ENCODE results near the gene HEXB.

HEXB gene

DNA sequence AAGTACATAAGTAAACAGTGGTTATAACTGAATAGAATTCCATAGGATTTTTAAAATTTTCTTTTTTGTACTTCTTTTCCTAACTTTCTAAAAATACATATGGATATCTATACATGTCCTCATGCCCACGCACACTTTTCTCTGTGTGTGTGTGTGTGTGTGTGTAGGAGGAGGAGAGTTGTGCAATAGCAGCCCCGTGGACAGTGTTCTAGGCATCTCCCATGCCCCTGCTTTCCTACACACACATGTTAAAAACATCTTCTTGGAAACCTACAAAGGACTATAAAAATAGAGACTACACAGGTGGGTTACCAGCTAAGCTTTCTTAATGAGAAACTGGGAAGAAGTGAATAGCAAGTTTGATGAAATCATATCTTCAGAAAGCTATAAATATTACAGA, 19.8 kb upstream of the HEXB start:
- TF ChIP-seq, protein P1, sequence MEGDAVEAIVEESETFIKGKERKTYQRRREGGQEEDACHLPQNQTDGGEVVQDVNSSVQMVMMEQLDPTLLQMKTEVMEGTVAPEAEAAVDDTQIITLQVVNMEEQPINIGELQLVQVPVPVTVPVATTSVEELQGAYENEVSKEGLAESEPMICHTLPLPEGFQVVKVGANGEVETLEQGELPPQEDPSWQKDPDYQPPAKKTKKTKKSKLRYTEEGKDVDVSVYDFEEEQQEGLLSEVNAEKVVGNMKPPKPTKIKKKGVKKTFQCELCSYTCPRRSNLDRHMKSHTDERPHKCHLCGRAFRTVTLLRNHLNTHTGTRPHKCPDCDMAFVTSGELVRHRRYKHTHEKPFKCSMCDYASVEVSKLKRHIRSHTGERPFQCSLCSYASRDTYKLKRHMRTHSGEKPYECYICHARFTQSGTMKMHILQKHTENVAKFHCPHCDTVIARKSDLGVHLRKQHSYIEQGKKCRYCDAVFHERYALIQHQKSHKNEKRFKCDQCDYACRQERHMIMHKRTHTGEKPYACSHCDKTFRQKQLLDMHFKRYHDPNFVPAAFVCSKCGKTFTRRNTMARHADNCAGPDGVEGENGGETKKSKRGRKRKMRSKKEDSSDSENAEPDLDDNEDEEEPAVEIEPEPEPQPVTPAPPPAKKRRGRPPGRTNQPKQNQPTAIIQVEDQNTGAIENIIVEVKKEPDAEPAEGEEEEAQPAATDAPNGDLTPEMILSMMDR (IDR thresholded peaks at IDR 0.05; ENCODE audit: extremely low read depth, insufficient read depth, missing control alignments) = no peak
- in situ Hi-C loops (cut with MboI; ENCODE audit: low pct_unique_long_range_greater_than_20kb, low sequenced_read_pairs, unreplicated experiment) = loop anchor here (10.0 to 25.0 kb wide), 2 partner anchors 250 to 1078 kb away; no protein-coding TSS in a partner anchor
- DNase-seq (ENCODE audit: low spot score) = no peak

DNA sequence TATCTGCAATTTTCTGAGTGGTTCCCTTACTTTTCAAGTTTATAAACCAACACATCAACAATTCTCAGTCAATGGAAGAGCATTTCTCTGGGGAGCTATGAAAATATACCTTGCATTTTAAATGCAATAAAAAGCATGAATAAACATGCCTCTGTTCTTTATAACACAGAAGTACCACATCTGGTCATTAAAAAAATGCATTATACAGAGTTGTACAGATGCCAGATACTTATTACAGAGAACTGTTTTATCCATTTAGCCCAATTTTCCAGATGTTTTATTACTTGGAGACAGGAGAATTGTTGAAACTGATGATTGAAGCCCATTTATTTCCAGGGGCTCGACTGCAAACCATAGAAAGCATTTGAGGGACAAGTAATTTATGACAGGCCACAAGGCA, 19.2 kb upstream of the HEXB start:
- in situ Hi-C loops (cut with MboI; ENCODE audit: low pct_unique_long_range_greater_than_20kb, low sequenced_read_pairs, unreplicated experiment) = loop anchor here (10.0 to 25.0 kb wide), 2 partner anchors 249 to 1079 kb away; no protein-coding TSS in a partner anchor
- TF ChIP-seq, protein P1 (IDR thresholded peaks at IDR 0.05; ENCODE audit: extremely low read depth, insufficient read depth, missing control alignments) = no peak
- no peak for DNase-seq (ENCODE audit: low spot score)

DNA sequence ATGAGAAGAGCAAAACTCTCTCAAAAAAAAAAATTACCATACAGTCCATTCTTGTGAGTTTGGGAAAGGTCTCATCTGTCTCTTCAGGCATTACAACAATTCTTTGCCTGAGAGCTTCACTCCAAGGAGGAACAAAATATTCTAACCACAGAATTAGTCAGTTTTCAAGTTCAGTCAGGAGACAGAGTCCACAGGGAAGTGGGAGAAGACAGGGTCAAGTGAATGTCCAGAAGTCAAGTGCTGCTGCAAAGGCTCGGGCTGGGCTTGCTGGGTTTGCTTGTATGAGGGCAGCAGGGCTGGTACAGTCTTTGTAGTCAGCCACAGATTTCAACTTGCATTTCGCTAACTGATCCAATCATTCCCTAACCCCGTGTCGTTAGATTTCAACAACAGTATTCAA, 17.6 kb upstream of the HEXB start:
- in situ Hi-C loops (cut with MboI; ENCODE audit: low pct_unique_long_range_greater_than_20kb, low sequenced_read_pairs, unreplicated experiment) = loop anchor here (10.0 to 25.0 kb wide), 2 partner anchors 247 to 1080 kb away; no protein-coding TSS in a partner anchor
- TF ChIP-seq, protein P1 (IDR thresholded peaks at IDR 0.05; ENCODE audit: extremely low read depth, insufficient read depth, missing control alignments) = no peak
- no peak for DNase-seq (ENCODE audit: low spot score)

DNA sequence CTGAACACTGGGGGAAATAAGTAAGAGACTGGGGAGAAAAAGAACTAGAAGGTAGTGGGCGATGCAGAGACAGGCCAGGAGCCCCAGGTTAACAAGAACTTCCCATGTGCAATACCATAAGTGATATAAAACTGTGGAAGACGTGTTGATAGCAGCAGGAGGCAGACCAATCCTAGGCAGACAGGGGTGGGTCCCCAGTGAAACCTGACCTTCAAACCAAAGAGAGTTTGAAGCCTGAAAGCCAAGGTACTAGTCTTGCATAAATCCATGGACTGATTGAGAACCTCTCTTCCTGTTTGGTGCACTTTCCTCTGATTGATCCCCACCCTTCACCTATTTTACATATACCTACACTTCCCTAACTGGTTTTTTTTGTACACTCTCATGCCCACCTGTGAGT, 15.2 kb upstream of the HEXB start:
- no peak for DNase-seq (ENCODE audit: low spot score)
- in situ Hi-C loops (cut with MboI; ENCODE audit: low pct_unique_long_range_greater_than_20kb, low sequenced_read_pairs, unreplicated experiment) = loop anchor here (10.0 to 25.0 kb wide), 2 partner anchors 245 to 1083 kb away; no protein-coding TSS in a partner anchor

DNA sequence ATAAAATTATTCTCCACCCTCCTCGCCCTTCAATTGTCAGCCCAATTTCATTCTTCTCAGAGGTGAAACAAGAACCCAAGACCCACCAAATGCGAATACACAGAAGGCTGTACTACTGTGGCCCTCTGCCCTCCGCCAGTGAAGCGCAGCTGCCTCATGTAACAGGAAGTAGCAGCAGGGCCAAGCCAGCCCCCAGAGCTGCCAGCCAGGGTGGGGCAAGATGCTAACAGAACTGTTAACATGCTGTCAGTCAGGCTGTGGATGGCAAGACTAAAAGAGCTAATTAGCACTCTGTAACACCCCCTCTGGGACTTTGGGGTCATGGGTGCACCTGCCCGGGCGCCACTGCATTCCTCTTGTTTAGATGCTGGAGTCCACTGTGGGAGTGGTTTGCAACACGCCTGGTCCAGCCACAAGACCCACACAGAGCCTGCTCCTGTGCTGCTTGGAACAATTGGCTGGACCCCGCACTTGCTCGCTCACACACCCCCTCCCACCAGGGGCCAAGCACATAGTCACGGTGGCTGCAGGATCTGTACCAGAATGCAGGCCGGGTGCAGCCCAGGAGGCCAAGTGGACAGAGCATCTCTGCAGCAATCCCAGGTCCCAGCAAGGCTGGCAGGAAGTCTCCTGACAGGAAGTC, 14.5 kb upstream of the HEXB start:
- DNase-seq (ENCODE audit: low spot score) = no peak
- in situ Hi-C loops (cut with MboI; ENCODE audit: low pct_unique_long_range_greater_than_20kb, low sequenced_read_pairs, unreplicated experiment) = loop anchor here (25.0 kb wide), 1 partner anchor 1083 kb away; no protein-coding TSS in a partner anchor

More for the DNA sequence above, 15.2 kb upstream of the HEXB start:
- TF ChIP-seq, protein P1 (IDR thresholded peaks at IDR 0.05; ENCODE audit: extremely low read depth, insufficient read depth, missing control alignments) = no peak

DNA sequence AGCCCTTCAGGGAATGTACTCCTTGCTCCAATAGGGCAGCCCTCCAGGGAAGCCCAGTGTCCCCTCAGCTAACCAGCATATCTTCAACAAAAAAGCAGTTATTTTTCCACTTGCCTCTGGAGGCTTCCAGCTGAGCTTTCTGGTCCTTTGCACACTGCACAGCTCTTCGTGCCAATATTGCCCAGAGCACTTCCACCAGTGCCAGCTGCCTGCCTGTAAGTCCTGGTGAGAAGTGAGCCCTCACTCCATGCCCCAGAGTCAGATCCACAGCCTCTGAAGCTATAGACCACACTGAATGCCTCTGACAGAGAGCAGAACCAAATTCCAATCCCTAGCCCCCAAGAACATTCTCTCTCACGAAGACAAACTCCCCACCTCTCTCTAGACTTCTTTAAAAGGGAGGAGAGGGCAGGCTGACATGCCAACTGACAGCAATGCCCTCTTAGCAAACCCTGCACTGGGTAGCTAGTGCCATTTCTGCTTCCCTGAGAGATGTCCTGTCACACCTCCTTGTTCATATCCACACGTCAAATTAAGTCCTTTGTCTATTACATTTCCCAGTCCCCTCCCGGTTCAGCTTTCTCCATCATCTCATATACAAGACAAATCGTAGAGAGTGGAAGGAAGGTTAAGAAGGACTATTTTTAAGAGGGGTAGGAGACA, 12.7 kb upstream of the HEXB start:
- in situ Hi-C loops (cut with MboI; ENCODE audit: low pct_unique_long_range_greater_than_20kb, low sequenced_read_pairs, unreplicated experiment) = loop anchor here (25.0 kb wide), 1 partner anchor 1085 kb away; no protein-coding TSS in a partner anchor
- TF ChIP-seq, protein P1 (IDR thresholded peaks at IDR 0.05; ENCODE audit: extremely low read depth, insufficient read depth, missing control alignments) = no peak
- no peak for DNase-seq (ENCODE audit: low spot score)

More for the DNA sequence above, 14.5 kb upstream of the HEXB start:
- TF ChIP-seq, protein P1 (IDR thresholded peaks at IDR 0.05; ENCODE audit: extremely low read depth, insufficient read depth, missing control alignments) = no peak
